Measurements from ENCODE around the gene NAPSA.

NAPSA gene

GRCh38 chr19:50383852-50384684 is 18.6 kb upstream of the NAPSA start, which contains the start of gene POLD1:
POLD1 (plus strand) TSS chr19:50384347; CDS start chr19:50398852, 14,505 bp downstream.
- no peaks in the 10 kb centered on the region for H3K4me1 ChIP-seq (ENCODE audit: control insufficient read depth, insufficient read depth, low read length, poor library complexity, severe bottlenecking)
- peaks cover 57% of the 10 kb centered on the region for H3K36me3 ChIP-seq (ENCODE audit: control insufficient read depth, insufficient read depth, low read length)
- 0 to 1% methylated on average over 40 to 62 of the region's 78 CpGs for WGBS, 2 experiments (ENCODE audit: insufficient coverage in 2 of 2)
- peak within 1 kb of the TSS; percentile 72 for H3K4me3 ChIP-seq (ENCODE audit: extremely low read depth, insufficient read depth, low read length, poor library complexity, severe bottlenecking)
- peak within 1 kb of the TSS; percentile 86 for H3K27ac ChIP-seq (ENCODE audit: low read depth, low read length, severe bottlenecking)
- H3K9me3 ChIP-seq (ENCODE audit: control insufficient read depth, low read length), result peaks cover 3% of the 10 kb centered on the region

DNA sequence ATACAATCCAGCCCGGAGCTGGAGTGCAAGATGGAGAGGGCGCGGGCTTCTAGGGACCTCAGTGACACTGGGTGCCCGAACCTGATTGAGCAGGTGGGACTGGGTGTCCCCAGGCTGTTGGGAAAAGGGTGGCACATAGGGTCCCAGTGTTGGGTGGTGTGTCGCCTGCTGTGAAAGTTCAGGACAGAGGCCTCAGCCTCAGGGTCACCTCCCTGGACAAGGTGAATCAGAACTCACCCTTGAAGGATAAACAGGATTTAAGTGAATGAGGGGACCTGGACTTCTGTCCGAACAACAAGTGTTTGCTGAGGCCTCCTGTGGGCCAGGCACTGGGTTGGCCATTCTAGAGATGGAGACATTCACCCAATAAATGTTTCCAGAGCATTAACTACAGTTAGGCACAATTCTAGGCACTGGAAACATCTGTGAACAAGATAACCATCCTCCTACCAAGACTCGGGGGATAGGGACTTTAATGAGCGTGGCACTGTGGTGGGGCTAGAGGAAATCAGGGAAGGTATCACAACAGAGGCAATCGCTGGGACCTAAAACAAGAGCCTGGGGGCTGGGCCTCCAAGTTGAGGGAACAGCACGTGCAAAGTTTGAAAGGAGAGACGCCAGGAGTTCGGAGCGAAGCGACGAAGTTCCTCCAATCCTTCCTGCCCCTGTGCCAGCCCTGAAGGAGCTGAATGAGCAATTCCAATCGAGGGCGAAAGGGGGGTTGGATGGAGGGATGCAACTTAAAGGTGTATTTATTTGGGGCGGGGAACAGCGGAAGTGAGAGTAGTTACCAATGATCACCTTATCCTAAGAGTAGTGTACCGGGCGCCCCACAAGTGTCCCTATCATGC is 17.8 kb upstream of the NAPSA start:
- peak overlapping the region; percentile 66 for H3K27ac ChIP-seq (ENCODE audit: low read depth, low read length, severe bottlenecking)
- no peaks in the 10 kb centered on the region for H3K4me1 ChIP-seq (ENCODE audit: control insufficient read depth, insufficient read depth, low read length, poor library complexity, severe bottlenecking)
- H3K36me3 ChIP-seq (ENCODE audit: control insufficient read depth, insufficient read depth, low read length), result peaks cover 57% of the 10 kb centered on the region
- WGBS, 2 experiments (ENCODE audit: insufficient coverage in 2 of 2), result 47 to 56% methylated on average over 14 to 15 of the region's 21 CpGs
- peak overlapping the region; percentile 72 for H3K4me3 ChIP-seq (ENCODE audit: extremely low read depth, insufficient read depth, low read length, poor library complexity, severe bottlenecking)
- H3K9me3 ChIP-seq (ENCODE audit: control insufficient read depth, low read length), result no peaks in the 10 kb centered on the region

GRCh38 chr19:50381881-50382729 is 16.7 kb upstream of the NAPSA start:
- WGBS, 2 experiments (ENCODE audit: insufficient coverage in 2 of 2), result 95 to 96% methylated on average over 51 to 57 of the region's 58 CpGs
- no peaks in the 10 kb centered on the region for H3K4me1 ChIP-seq (ENCODE audit: control insufficient read depth, insufficient read depth, low read length, poor library complexity, severe bottlenecking)
- H3K9me3 ChIP-seq (ENCODE audit: control insufficient read depth, low read length), result no peaks in the 10 kb centered on the region
- no peak overlapping the region for H3K27ac ChIP-seq (ENCODE audit: low read depth, low read length, severe bottlenecking)
- no peak overlapping the region for H3K4me3 ChIP-seq (ENCODE audit: extremely low read depth, insufficient read depth, low read length, poor library complexity, severe bottlenecking)
- H3K36me3 ChIP-seq (ENCODE audit: control insufficient read depth, insufficient read depth, low read length), result peaks cover 59% of the 10 kb centered on the region

GRCh38 chr19:50380751-50381151 is 15.3 kb upstream of the NAPSA start:
- H3K36me3 ChIP-seq (ENCODE audit: control insufficient read depth, insufficient read depth, low read length), result peaks cover 50% of the 10 kb centered on the region
- WGBS, 2 experiments (ENCODE audit: insufficient coverage in 2 of 2), result 91 to 96% methylated on average over 7 to 8 of the region's 8 CpGs

DNA sequence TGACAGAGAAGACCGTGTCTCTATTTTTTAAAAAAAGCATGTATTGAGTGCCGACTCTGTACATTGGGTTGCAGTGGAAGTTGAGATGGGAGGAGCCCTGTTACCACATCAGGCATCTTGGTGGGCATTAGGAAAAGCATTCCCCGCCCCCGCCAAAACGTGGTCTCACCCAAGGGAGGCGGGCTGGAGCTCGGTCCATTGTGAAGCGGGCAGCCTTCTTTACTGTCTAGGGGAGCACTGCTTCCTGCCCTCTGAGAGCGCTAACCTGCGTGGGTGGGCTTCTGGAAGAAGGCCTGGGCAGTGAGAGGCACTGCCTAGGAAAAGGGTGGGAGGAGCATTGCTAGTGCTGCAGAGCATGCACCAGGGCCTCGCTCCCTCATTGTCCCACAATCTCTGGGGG is 14.7 kb upstream of the NAPSA start:
- Histone ChIP-seq H3K4me3 (ENCODE audit: extremely low read depth, insufficient read depth, low read length, poor library complexity, severe bottlenecking) (no peak overlapping the region), H3K4me1 (ENCODE audit: control insufficient read depth, insufficient read depth, low read length, poor library complexity, severe bottlenecking) (no peaks in the 10 kb centered on the region), H3K9me3 (ENCODE audit: control insufficient read depth, low read length) (no peaks in the 10 kb centered on the region), H3K27ac (ENCODE audit: low read depth, low read length, severe bottlenecking) (no peak overlapping the region), H3K36me3 (ENCODE audit: control insufficient read depth, insufficient read depth, low read length) (peaks cover 50% of the 10 kb centered on the region)
- 92 to 96% methylated on average over 10 to 11 of the region's 11 CpGs for WGBS, 2 experiments (ENCODE audit: insufficient coverage in 2 of 2)

More at GRCh38 chr19:50380751-50381151, 15.3 kb upstream of the NAPSA start:
- H3K9me3 ChIP-seq (ENCODE audit: control insufficient read depth, low read length), result no peaks in the 10 kb centered on the region
- H3K4me1 ChIP-seq (ENCODE audit: control insufficient read depth, insufficient read depth, low read length, poor library complexity, severe bottlenecking), result no peaks in the 10 kb centered on the region
- no peak overlapping the region for H3K27ac ChIP-seq (ENCODE audit: low read depth, low read length, severe bottlenecking)
- H3K4me3 ChIP-seq (ENCODE audit: extremely low read depth, insufficient read depth, low read length, poor library complexity, severe bottlenecking), result no peak overlapping the region

GRCh38 chr19:50379602-50380001 is 14.2 kb upstream of the NAPSA start:
- peaks cover 50% of the 10 kb centered on the region for H3K36me3 ChIP-seq (ENCODE audit: control insufficient read depth, insufficient read depth, low read length)
- no peaks in the 10 kb centered on the region for H3K4me1 ChIP-seq (ENCODE audit: control insufficient read depth, insufficient read depth, low read length, poor library complexity, severe bottlenecking)
- no peaks in the 10 kb centered on the region for H3K9me3 ChIP-seq (ENCODE audit: control insufficient read depth, low read length)
- 94 to 97% methylated on average over 9 to 11 of the region's 11 CpGs for WGBS, 2 experiments (ENCODE audit: insufficient coverage in 2 of 2)
- no peak overlapping the region for H3K27ac ChIP-seq (ENCODE audit: low read depth, low read length, severe bottlenecking)
- no peak overlapping the region for H3K4me3 ChIP-seq (ENCODE audit: extremely low read depth, insufficient read depth, low read length, poor library complexity, severe bottlenecking)

DNA sequence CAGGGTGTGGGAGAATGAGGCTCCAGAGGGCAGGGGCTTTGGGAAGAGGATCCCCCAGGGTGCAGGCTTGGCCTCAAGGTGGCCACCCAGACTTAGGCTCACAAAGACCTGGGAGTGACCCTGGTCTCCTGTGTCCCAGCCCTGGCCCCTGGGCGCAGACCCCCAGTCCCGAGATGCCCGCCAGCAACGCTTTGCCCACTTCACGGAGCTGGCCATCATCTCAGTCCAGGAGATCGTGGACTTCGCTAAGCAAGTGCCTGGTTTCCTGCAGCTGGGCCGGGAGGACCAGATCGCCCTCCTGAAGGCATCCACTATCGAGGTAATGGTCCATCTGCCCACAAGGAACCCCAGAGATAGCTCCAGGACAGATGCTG is 13.4 kb upstream of the NAPSA start:
- Histone ChIP-seq H3K36me3 (ENCODE audit: control insufficient read depth, insufficient read depth, low read length) (peaks cover 50% of the 10 kb centered on the region), H3K9me3 (ENCODE audit: control insufficient read depth, low read length) (no peaks in the 10 kb centered on the region), H3K27ac (ENCODE audit: low read depth, low read length, severe bottlenecking) (no peak overlapping the region), H3K4me1 (ENCODE audit: control insufficient read depth, insufficient read depth, low read length, poor library complexity, severe bottlenecking) (no peaks in the 10 kb centered on the region), H3K4me3 (ENCODE audit: extremely low read depth, insufficient read depth, low read length, poor library complexity, severe bottlenecking) (no peak overlapping the region)
- 90 to 95% methylated on average over 10 of the region's 10 CpGs for WGBS, 2 experiments (ENCODE audit: insufficient coverage in 2 of 2)

- no peaks in the 10 kb centered on the region for H3K4me1 ChIP-seq (ENCODE audit: control insufficient read depth, insufficient read depth, low read length, poor library complexity, severe bottlenecking)
- no peak overlapping the region for H3K27ac ChIP-seq (ENCODE audit: low read depth, low read length, severe bottlenecking)
- no peaks in the 10 kb centered on the region for H3K9me3 ChIP-seq (ENCODE audit: control insufficient read depth, low read length)
- 95 to 98% methylated on average over 33 to 34 of the region's 36 CpGs for WGBS, 2 experiments (ENCODE audit: insufficient coverage in 2 of 2)
- no peak overlapping the region for H3K4me3 ChIP-seq (ENCODE audit: extremely low read depth, insufficient read depth, low read length, poor library complexity, severe bottlenecking)
- peaks cover 50% of the 10 kb centered on the region for H3K36me3 ChIP-seq (ENCODE audit: control insufficient read depth, insufficient read depth, low read length)
Observed at GRCh38 chr19:50378169-50378862, 12.9 kb upstream of the NAPSA start.

DNA sequence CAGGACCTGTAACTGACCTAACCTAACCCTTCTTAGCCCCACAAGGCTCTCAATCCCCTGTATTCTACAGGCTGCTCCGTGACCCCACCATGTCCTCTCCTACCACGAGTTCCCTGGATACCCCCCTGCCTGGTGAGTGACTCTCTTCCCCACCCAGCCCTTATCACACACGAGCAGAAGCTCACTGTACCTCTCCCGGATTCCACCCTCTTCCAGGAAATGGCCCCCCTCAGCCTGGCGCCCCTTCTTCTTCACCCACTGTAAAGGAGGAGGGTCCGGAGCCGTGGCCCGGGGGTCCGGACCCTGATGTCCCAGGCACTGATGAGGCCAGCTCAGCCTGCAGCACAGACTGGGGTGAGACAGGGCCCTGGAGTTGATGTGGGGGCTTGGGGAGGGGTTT is 12.1 kb upstream of the NAPSA start:
- 93 to 100% methylated on average over 1 to 6 of the region's 9 CpGs for WGBS, 2 experiments (ENCODE audit: insufficient coverage in 2 of 2)
- Histone ChIP-seq H3K36me3 (ENCODE audit: control insufficient read depth, insufficient read depth, low read length) (peaks cover 47% of the 10 kb centered on the region), H3K4me3 (ENCODE audit: extremely low read depth, insufficient read depth, low read length, poor library complexity, severe bottlenecking) (no peak overlapping the region), H3K4me1 (ENCODE audit: control insufficient read depth, insufficient read depth, low read length, poor library complexity, severe bottlenecking) (no peaks in the 10 kb centered on the region), H3K9me3 (ENCODE audit: control insufficient read depth, low read length) (no peaks in the 10 kb centered on the region), H3K27ac (ENCODE audit: low read depth, low read length, severe bottlenecking) (no peak overlapping the region)

GRCh38 chr19:50377051-50377461 is 11.6 kb upstream of the NAPSA start:
- Histone ChIP-seq H3K4me1 (ENCODE audit: control insufficient read depth, insufficient read depth, low read length, poor library complexity, severe bottlenecking) (no peaks in the 10 kb centered on the region), H3K4me3 (ENCODE audit: extremely low read depth, insufficient read depth, low read length, poor library complexity, severe bottlenecking) (peak overlapping the region; percentile 79), H3K27ac (ENCODE audit: low read depth, low read length, severe bottlenecking) (no peak overlapping the region), H3K9me3 (ENCODE audit: control insufficient read depth, low read length) (no peaks in the 10 kb centered on the region), H3K36me3 (ENCODE audit: control insufficient read depth, insufficient read depth, low read length) (peaks cover 43% of the 10 kb centered on the region)
- WGBS, 2 experiments (ENCODE audit: insufficient coverage in 2 of 2), result 80% methylated on average over 5 of the region's 7 CpGs

Data from mesodermal cell (in vitro differentiated cells).